RWPE1 (cell line): ENCODE measurements around the gene PPARGC1A.

ENCODE experiments used
- CTCF ChIA-PET: fragments of 350-600 bp; sonication (Branson Sonifier 250); formaldehyde crosslinking; extraction: SDS; loops from one replicate; lab custom pipeline; 2021; lab: Yijun Ruan, JAX
- POLR2A ChIA-PET: fragments of 400-600 bp; formaldehyde crosslinking; extraction: SDS; loops from one replicate; lab custom pipeline; 2020; ENCODE audit warnings: antibody characterized with exemption; ENCODE audit not compliant: low non-redundant PET; lab: Yijun Ruan, JAX
- DNase-seq: peaks from one replicate; pipeline ENCODE4 v3.0.0; 2012; ENCODE audit warnings: low spot score
- H3K27ac ChIP-seq: fragments of 450-650 bp; 2 replicates; pipeline ENCODE4 v1.5.1; 2017
- CTCF ChIP-seq: fragments of 450-650 bp; conservative IDR thresholded peaks from 2 replicates; pipeline ENCODE4 v1.5.1; 2017; ENCODE audit warnings: low read depth, mild to moderate bottlenecking

Gene PPARGC1A

GRCh38 chr4:23779839-23780238 is 110.0 kb downstream of the PPARGC1A start:
- no peak for DNase-seq
- ChIA-PET POLR2A (no interaction called here), CTCF (interaction anchor here (0.8 kb wide), 1 partner anchor 9 kb away, joined by 3 read pairs; no protein-coding TSS in a partner anchor)
- H3K27ac ChIP-seq: no peak overlapping the region
- TF ChIP-seq CTCF: no peak

DNA sequence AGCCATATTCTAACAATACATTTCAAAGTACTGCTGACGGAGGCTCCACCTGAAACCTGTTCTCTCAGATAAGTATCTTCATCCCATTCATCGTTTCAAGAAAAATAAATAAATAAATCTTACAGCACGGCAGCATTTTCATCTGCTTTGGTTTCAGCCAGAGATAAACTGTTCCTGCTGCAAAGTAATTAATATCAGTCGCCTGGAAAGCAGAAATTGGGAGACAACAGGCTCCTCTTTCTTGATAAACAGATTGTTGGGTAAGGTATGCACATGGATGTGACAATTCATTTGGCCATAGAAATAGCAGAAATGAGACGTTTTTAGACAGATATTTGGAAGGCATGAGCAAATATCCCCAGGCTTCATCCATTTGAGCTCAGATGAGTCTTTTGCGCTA is 110.4 kb downstream of the PPARGC1A start:
- CTCF ChIA-PET: interaction anchor here (0.8 kb wide), 1 partner anchor 8 kb away, joined by 3 read pairs; no protein-coding TSS in a partner anchor
- POLR2A ChIA-PET: no interaction called here
- no peak for DNase-seq
- TF ChIP-seq CTCF: no peak
- H3K27ac ChIP-seq: no peak overlapping the region

DNA sequence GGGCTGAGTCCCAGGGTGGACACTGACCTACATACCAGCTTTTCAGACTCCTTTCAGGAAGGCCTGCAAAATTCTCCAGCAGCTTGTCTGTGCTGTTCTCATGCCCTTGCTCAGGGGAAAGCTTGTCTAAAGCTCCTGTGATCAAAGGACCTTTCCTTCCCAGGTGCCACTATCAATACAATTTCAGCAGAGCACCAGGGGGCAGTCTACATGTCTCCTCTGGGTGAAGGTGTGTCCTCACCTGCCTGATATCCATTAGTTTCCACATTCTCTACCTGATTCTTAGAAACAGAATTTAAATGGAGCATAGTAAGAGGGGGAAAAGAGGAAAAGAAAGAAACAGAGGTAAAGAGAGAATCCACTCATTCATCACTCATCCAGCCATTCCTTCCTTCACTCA is 114.2 kb downstream of the PPARGC1A start:
- ChIA-PET CTCF (interaction anchor here (0.6 kb wide), 1 partner anchor 563 kb away, joined by 6 read pairs; no protein-coding TSS in a partner anchor), POLR2A (interaction anchor here (0.6 kb wide), 1 partner anchor 1393 kb away, joined by 6 read pairs; no protein-coding TSS in a partner anchor)
- no peak overlapping the region for H3K27ac ChIP-seq
- TF ChIP-seq CTCF: no peak
- no peak for DNase-seq

GRCh38 chr4:23774909-23775308 is 114.9 kb downstream of the PPARGC1A start:
- no peak overlapping the region for H3K27ac ChIP-seq
- TF ChIP-seq CTCF: no peak
- ChIA-PET CTCF (no interaction called here), POLR2A (no interaction called here)
- DNase-seq: no peak

- H3K27ac ChIP-seq: no peak overlapping the region
- ChIA-PET POLR2A (no interaction called here), CTCF (no interaction called here)
- DNase-seq: no peak
- no peak for TF ChIP-seq CTCF
These were observed 115.8 kb downstream of the PPARGC1A start for GRCh38 chr4:23773884-23774636.

DNA sequence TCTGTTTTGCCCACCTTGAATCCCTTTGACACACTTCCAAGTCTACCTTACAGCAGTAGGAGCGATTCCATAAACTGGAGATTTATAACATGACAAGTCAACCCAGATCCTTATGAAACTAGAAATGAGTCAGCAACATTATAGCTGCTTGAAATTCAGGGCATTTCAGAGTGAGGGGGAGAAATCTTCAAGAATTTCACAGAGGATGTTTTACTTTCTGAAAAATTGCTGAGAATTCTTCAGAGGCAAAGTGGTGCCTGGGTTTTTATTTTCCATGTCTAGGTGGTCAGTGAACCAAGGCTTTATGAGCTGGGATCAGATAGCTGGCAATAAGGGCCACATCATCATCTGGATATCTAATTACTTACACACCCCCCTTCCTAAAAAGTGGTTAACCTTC is 119.8 kb downstream of the PPARGC1A start:
- DNase-seq: no peak
- no peak overlapping the region for H3K27ac ChIP-seq
- CTCF ChIA-PET: no interaction called here
- POLR2A ChIA-PET: no interaction called here
- no peak for TF ChIP-seq CTCF
